Hepatocyte (in vitro differentiated cells): ENCODE measurements around the gene MAP2.

ENCODE experiments used
- CTCF ChIP-seq: fragments of 200-600 bp; sonication (generic); IDR thresholded peaks from 2 replicates; pipeline ENCODE4 v1.5.1; 2016; ENCODE audit warnings: antibody characterized with exemption, mild to moderate bottlenecking; ENCODE audit not compliant: poor library complexity
- EZH2phosphoT487 ChIP-seq: fragments of 200-600 bp; sonication (generic); IDR thresholded peaks from one replicate; pipeline ENCODE4 v1.6.1; 2018; ENCODE audit warnings: antibody characterized with exemption, mild to moderate bottlenecking, low read depth, moderate library complexity; ENCODE audit not compliant: unreplicated experiment, severe bottlenecking

GRCh38 chr2:209387389-209387788 lies 36.5 kb upstream of the MAP2 start:
- TF ChIP-seq EZH2phosphoT487 (no peak), CTCF (no peak)
